Neural progenitor cell (in vitro differentiated cells): ENCODE data around the gene LRRC46. TPM values are rescaled to one million over a fixed set of nuclear protein-coding genes. Genes with fewer than 3 reads are reported as not detected.

ENCODE experiments used
- DNase-seq: peaks from one replicate; pipeline ENCODE4 v3.0.0-alpha.2; 2016; ENCODE audit warnings: low spot score
- H2AFZ ChIP-seq: fragments of 200-600 bp; sonication (generic); replicated peaks from 2 replicates; pipeline ENCODE4 v1.6.1; 2016; ENCODE audit warnings: antibody characterized with exemption
- H3F3A ChIP-seq: fragments of 200-600 bp; sonication (generic); 2 replicates; pipeline ENCODE4 v1.6.1; 2016; ENCODE audit warnings: antibody characterized with exemption, low read depth
- H3K27ac ChIP-seq: fragments of 200-600 bp; sonication (generic); 2 replicates; pipeline ENCODE4 v1.5.1; 2016; ENCODE audit warnings: mild to moderate bottlenecking
- H3K27me3 ChIP-seq: fragments of 200-600 bp; sonication (generic); 2 replicates; pipeline ENCODE4 v1.6.1; 2016; ENCODE audit warnings: mild to moderate bottlenecking, moderate library complexity
- H3K36me3 ChIP-seq: fragments of 200-600 bp; sonication (generic); 2 replicates; pipeline ENCODE4 v1.5.1; 2016
- H3K4me1 ChIP-seq: fragments of 200-600 bp; sonication (generic); 2 replicates; pipeline ENCODE4 v1.6.1; 2016; ENCODE audit warnings: mixed run types
- H3K4me2 ChIP-seq: fragments of 200-600 bp; sonication (generic); 2 replicates; pipeline ENCODE4 v1.6.1; 2016
- H3K4me3 ChIP-seq: fragments of 200-600 bp; sonication (generic); 2 replicates; pipeline ENCODE4 v1.5.1; 2016
- H3K79me2 ChIP-seq: fragments of 200-600 bp; sonication (generic); 2 replicates; pipeline ENCODE4 v1.6.1; 2016; ENCODE audit warnings: low read depth
- H3K9ac ChIP-seq: fragments of 200-600 bp; sonication (generic); 2 replicates; pipeline ENCODE4 v1.6.1; 2016
- H3K9me3 ChIP-seq: fragments of 200-600 bp; sonication (generic); 2 replicates; pipeline ENCODE4 v1.5.1; 2016; ENCODE audit warnings: low read depth
- H4K20me1 ChIP-seq: fragments of 200-600 bp; sonication (generic); 2 replicates; pipeline ENCODE4 v1.6.1; 2016; ENCODE audit warnings: low read depth
- H3K27ac Mint-ChIP-seq: 3 replicates; pipeline ENCODE4 v1.8.0; 2021; ENCODE audit warnings: mixed read lengths
- H3K27me3 Mint-ChIP-seq: 2 replicates; pipeline ENCODE4 v1.8.0; 2022; ENCODE audit warnings: low read depth, mild to moderate bottlenecking, inconsistent platforms, moderate library complexity, mixed read lengths; ENCODE audit not compliant: insufficient read depth
- H3K36me3 Mint-ChIP-seq: 3 replicates; pipeline ENCODE4 v1.8.0; 2021; ENCODE audit warnings: mixed read lengths
- H3K4me1 Mint-ChIP-seq: 3 replicates; pipeline ENCODE4 v1.8.0; 2021; ENCODE audit warnings: mixed read lengths
- H3K4me3 Mint-ChIP-seq: 3 replicates; pipeline ENCODE4 v1.8.0; 2021; ENCODE audit warnings: mild to moderate bottlenecking, moderate library complexity, mixed read lengths
- H3K9me3 Mint-ChIP-seq: 3 replicates; pipeline ENCODE4 v1.8.0; 2020; ENCODE audit warnings: mixed read lengths
- EZH2 ChIP-seq: fragments of 200-600 bp; sonication (generic); IDR thresholded peaks from 2 replicates; pipeline ENCODE4 v1.6.1; 2017; ENCODE audit warnings: antibody characterized with exemption, mild to moderate bottlenecking, moderate library complexity
- EZH2phosphoT487 ChIP-seq: fragments of 200-600 bp; sonication (generic); IDR thresholded peaks from 2 replicates; pipeline ENCODE4 v1.6.1; 2017; ENCODE audit warnings: antibody characterized with exemption
- total RNA-seq: library from RNA; depleted of rRNA; stranded (reverse); fragments of >200 nt; gene quantifications from 2 replicates; pipeline ENCODE4 v1.2.3, GENCODE V29; 2015; ENCODE audit warnings: low replicate concordance
- TF ChIP-seq, protein P1 (sequence below): fragments of 200-600 bp; sonication (generic); IDR thresholded peaks from 2 replicates; pipeline ENCODE4 v1.5.1; 2017; ENCODE audit warnings: antibody characterized with exemption, mild to moderate bottlenecking

The LRRC46 gene
- total RNA-seq, 1 donor from 2014 or later: 0.06 TPM

DNA sequence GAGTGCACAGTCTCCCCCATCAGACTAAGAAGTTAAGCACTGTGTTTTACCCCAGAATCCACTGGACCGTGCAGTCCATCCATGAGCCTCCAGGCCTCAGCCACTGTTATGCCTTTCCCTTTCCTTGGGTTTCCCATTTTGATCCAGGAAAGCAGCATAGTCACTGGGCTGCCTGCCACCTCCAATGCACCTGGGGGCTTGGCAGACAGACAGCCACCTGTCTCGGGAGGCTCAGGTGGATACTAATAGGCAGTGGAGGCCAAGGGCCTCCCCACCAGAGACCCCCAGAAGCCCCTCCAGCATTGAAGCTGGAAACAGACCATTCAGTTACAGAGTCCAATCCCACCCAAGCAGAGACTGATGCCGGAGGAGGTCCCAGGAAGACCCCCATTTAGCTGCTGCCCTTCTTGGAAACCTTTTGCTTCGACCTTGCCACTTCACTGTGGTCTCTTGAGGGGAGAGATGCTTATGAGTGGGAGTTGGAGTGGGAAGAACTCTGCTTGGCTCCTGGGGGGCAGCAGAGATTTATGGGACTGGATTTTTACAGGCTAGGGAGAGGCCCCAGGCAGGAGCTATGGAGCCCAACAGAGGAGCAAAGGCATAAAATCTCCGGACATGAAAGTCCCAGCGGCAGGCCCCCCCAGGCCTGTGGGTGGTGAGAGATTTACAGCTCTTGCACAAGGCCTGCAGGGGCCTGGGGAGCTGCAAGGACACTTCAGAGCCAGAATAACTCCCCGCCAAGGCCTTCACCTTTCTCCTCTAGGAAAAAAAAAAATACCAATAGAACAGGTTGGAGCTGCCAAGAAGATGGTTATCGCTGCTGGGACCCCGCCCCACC is 52.3 kb downstream of the LRRC46 start:
- H3K27me3 Mint-ChIP-seq: peaks cover 17% of the 10 kb centered on the region
- H3K9ac ChIP-seq: no peak overlapping the region
- H3K79me2 ChIP-seq: no peaks in the 10 kb centered on the region
- H3K36me3 ChIP-seq: no peaks in the 10 kb centered on the region
- H3K4me1 ChIP-seq: peaks cover 9% of the 10 kb centered on the region
- no peak overlapping the region for H3K4me3 ChIP-seq
- no peak overlapping the region for H3K4me2 ChIP-seq
- H3K9me3 ChIP-seq: no peaks in the 10 kb centered on the region
- H3K4me3 Mint-ChIP-seq: no peak overlapping the region
- H4K20me1 ChIP-seq: no peaks in the 10 kb centered on the region
- no peak for DNase-seq
- no peaks in the 10 kb centered on the region for H3F3A ChIP-seq
- H2AFZ ChIP-seq: no peak overlapping the region
- peaks cover 8% of the 10 kb centered on the region for H3K4me1 Mint-ChIP-seq
- TF ChIP-seq EZH2phosphoT487 (no peak), EZH2 (no peak)
- TF ChIP-seq, protein P1, sequence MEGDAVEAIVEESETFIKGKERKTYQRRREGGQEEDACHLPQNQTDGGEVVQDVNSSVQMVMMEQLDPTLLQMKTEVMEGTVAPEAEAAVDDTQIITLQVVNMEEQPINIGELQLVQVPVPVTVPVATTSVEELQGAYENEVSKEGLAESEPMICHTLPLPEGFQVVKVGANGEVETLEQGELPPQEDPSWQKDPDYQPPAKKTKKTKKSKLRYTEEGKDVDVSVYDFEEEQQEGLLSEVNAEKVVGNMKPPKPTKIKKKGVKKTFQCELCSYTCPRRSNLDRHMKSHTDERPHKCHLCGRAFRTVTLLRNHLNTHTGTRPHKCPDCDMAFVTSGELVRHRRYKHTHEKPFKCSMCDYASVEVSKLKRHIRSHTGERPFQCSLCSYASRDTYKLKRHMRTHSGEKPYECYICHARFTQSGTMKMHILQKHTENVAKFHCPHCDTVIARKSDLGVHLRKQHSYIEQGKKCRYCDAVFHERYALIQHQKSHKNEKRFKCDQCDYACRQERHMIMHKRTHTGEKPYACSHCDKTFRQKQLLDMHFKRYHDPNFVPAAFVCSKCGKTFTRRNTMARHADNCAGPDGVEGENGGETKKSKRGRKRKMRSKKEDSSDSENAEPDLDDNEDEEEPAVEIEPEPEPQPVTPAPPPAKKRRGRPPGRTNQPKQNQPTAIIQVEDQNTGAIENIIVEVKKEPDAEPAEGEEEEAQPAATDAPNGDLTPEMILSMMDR: no peak
- peak overlapping the region; percentile 3 for H3K27ac Mint-ChIP-seq
- H3K9me3 Mint-ChIP-seq: no peaks in the 10 kb centered on the region
- no peak overlapping the region for H3K27ac ChIP-seq
- no peaks in the 10 kb centered on the region for H3K36me3 Mint-ChIP-seq
- no peaks in the 10 kb centered on the region for H3K27me3 ChIP-seq

DNA sequence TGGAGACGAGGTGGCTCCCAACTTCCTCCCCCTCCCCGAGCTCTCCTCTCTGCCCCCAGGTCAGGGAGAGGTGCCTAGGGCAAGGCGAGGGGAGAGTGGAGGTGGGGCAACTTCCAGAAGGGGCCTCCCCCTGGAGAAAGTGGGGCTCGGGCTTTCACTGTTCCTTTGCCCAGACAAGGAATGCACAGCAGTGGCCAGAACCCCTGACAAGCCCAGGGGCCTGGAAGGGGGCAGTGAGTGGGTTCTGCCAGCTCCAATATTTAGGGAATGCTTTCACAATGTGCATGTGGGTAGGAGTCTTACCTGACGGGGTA is 52.9 kb downstream of the LRRC46 start:
- no peaks in the 10 kb centered on the region for H3K36me3 Mint-ChIP-seq
- H3K27ac Mint-ChIP-seq: no peak overlapping the region
- Histone ChIP-seq H3K36me3 (no peaks in the 10 kb centered on the region), H3K27me3 (no peaks in the 10 kb centered on the region), H3K4me2 (no peak overlapping the region), H3K4me3 (no peak overlapping the region), H2AFZ (no peak overlapping the region), H3F3A (no peaks in the 10 kb centered on the region), H3K9me3 (no peaks in the 10 kb centered on the region), H4K20me1 (no peaks in the 10 kb centered on the region), H3K79me2 (no peaks in the 10 kb centered on the region), H3K27ac (no peak overlapping the region), H3K4me1 (peaks cover 9% of the 10 kb centered on the region), H3K9ac (no peak overlapping the region)
- H3K4me1 Mint-ChIP-seq: peaks cover 8% of the 10 kb centered on the region
- H3K9me3 Mint-ChIP-seq: no peaks in the 10 kb centered on the region
- no peak for DNase-seq
- H3K27me3 Mint-ChIP-seq: peaks cover 14% of the 10 kb centered on the region
- H3K4me3 Mint-ChIP-seq: no peak overlapping the region
- TF ChIP-seq EZH2: no peak
- TF ChIP-seq, protein P1: no peak
- no peak for TF ChIP-seq EZH2phosphoT487

DNA sequence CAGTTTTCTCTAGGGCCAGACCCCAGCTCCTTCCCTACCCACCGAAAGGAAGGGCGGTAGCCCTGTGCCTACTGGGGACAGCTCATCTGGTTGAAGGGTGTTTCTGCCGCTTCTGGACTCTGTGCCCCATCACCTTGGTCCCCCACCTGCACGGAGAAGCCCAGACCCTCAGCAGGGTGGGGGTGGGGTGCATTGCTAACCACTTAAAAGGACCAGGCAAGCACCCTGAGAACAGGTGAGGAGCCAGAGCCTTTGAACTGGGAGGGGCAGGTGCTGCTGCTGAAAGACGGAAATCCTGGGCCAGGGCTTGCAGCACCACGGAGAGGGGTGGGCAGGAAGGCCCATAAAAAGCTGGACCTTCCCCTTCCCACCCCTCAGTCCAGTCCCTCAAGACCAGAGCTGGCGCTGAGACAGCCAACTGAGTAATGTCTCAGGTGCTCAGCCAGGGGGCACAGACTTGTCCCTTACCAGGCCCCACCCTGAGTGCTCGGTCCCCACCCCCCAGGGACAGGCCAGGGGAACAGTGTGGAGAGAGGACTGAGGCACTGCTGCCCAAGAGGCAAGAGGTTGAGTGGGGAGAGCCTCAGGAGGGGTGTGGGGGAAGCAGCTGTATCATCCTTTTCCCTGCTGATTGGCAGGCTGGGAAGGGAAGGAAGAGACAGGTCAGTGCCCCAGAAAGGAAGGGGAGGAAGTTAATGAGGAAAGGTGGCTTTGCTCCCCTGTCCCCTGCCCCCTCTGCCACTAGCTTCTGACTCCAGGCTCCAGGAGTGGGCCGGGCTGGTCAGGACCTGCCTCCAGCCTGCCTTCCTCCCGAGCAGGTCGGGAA is 53.6 kb downstream of the LRRC46 start:
- Mint-ChIP-seq H3K9me3 (no peaks in the 10 kb centered on the region), H3K36me3 (no peaks in the 10 kb centered on the region), H3K4me3 (no peak overlapping the region), H3K27me3 (peaks cover 10% of the 10 kb centered on the region), H3K4me1 (peaks cover 8% of the 10 kb centered on the region), H3K27ac (no peak overlapping the region)
- Histone ChIP-seq H3K79me2 (no peaks in the 10 kb centered on the region), H3K9ac (no peak overlapping the region), H3K27me3 (no peaks in the 10 kb centered on the region), H4K20me1 (no peaks in the 10 kb centered on the region), H3K4me1 (peaks cover 9% of the 10 kb centered on the region), H3K27ac (no peak overlapping the region), H3K4me2 (no peak overlapping the region), H3K4me3 (no peak overlapping the region), H3K36me3 (no peaks in the 10 kb centered on the region), H2AFZ (peak overlapping the region; percentile 1), H3K9me3 (no peaks in the 10 kb centered on the region), H3F3A (no peaks in the 10 kb centered on the region)
- TF ChIP-seq EZH2phosphoT487 (no peak), EZH2 (no peak)
- TF ChIP-seq, protein P1: no peak
- DNase-seq: no peak

Other genes with a start within 250 kb of the LRRC46 start
- 454 and 543 TPM in 2 replicates for gene KPNB1, start 181.8 kb upstream of the LRRC46 start, total RNA-seq
- gene TBKBP1, start 137.5 kb upstream of the LRRC46 start, total RNA-seq: 3.0 and 21.6 TPM in 2 replicates
- 0.12 TPM in 1 of 2 replicates, not detected in the other for gene TBX21, start 98.4 kb upstream of the LRRC46 start, total RNA-seq
- gene OSBPL7, start 9.9 kb upstream of the LRRC46 start, total RNA-seq: 5.1 and 10.8 TPM in 2 replicates
- gene MRPL10, start 129 bp upstream of the LRRC46 start, total RNA-seq: 48.2 and 63.3 TPM in 2 replicates
- gene SCRN2, start 9.6 kb downstream of the LRRC46 start, total RNA-seq: 29.8 and 61.3 TPM in 2 replicates
- 0.04 and 0.65 TPM in 2 replicates for gene SP6, start 19.5 kb downstream of the LRRC46 start, total RNA-seq
- gene SP2, start 64.6 kb downstream of the LRRC46 start, total RNA-seq: 1.6 and 2.3 TPM in 2 replicates
- gene PNPO, start 109.9 kb downstream of the LRRC46 start, total RNA-seq: 8.0 and 9.1 TPM in 2 replicates
- gene PRR15L, start 126.2 kb downstream of the LRRC46 start, total RNA-seq: not detected in 2 replicates
- 104 and 168 TPM in 2 replicates for gene CDK5RAP3, start 139.4 kb downstream of the LRRC46 start, total RNA-seq
- gene COPZ2, start 206.1 kb downstream of the LRRC46 start, total RNA-seq: 0.30 and 0.74 TPM in 2 replicates
- 73.4 and 104 TPM in 2 replicates for gene NFE2L1, start 216.7 kb downstream of the LRRC46 start, total RNA-seq